K562 (cell line): ENCODE measurements around the gene MAPK8IP1. TPM values are rescaled to one million over a fixed set of nuclear protein-coding genes. Genes with fewer than 3 reads are reported as not detected.

ENCODE experiments used
- CC2D1A ChIP-seq: fragments of 450-650 bp; IDR thresholded peaks from 2 replicates; pipeline ENCODE4 v1.6.1; 2017; ENCODE audit warnings: mild to moderate bottlenecking
- ESRRA ChIP-seq: fragments of 450-650 bp; IDR thresholded peaks from 2 replicates; pipeline ENCODE4 v1.6.1; 2014; ENCODE audit warnings: low read depth, mild to moderate bottlenecking, moderate library complexity, borderline replicate concordance
- HDGF ChIP-seq: fragments of 450-650 bp; IDR thresholded peaks from 2 replicates; pipeline ENCODE4 v1.6.1; 2016
- ILK ChIP-seq: fragments of 450-650 bp; IDR thresholded peaks from 2 replicates; pipeline ENCODE4 v1.6.1; 2016; ENCODE audit warnings: missing genetic modification characterization, low read depth, mild to moderate bottlenecking, missing compliant biosample characterization, moderate library complexity, borderline replicate concordance
- NFYB ChIP-seq: IDR thresholded peaks from 2 replicates; pipeline ENCODE4 v1.6.1; 2011; ENCODE audit warnings: mild to moderate bottlenecking, moderate library complexity; ENCODE audit not compliant: insufficient read length; ENCODE audit errors: extremely low read depth
- SMARCA5 ChIP-seq: fragments of 450-650 bp; IDR thresholded peaks from 2 replicates; pipeline ENCODE4 v1.6.1; 2016
- XRCC5 ChIP-seq: fragments of 200-400 bp; formaldehyde crosslinking; IDR thresholded peaks from 2 replicates; pipeline ENCODE4 v1.6.1; 2017; ENCODE audit warnings: low read depth, mild to moderate bottlenecking, low read length
- ZNF146 ChIP-seq: IDR thresholded peaks from one replicate; pipeline ENCODE4 v1.6.1; 2018; ENCODE audit warnings: missing compliant biosample characterization; ENCODE audit not compliant: unreplicated experiment
- ZNF695 ChIP-seq: fragments of 450-650 bp; formaldehyde crosslinking; IDR thresholded peaks from 2 replicates; pipeline ENCODE4 v1.4.0; 2020; ENCODE audit warnings: mild to moderate bottlenecking, moderate library complexity
- polyA plus RNA-seq, 8 experiments: library from polyadenylated mRNA; depleted of rRNA in 4 of 8; stranded (reverse) in 5 of 8; unstranded in 3 of 8; fragments of >200 nt; fragmentation: Nextera tagmentation in 2 of 8; fragmentation: Illumina TruSeq in 1 of 8; extraction: Ambion mirVana in 2 of 8; extraction: Trizol in 1 of 8; gene quantifications; 2 replicates each; pipeline versions ENCODE4 v1.2.1 to v1.2.3, GENCODE V29; 2011 to 2014; ENCODE audit warnings: inconsistent platforms in 1 of 8, missing spikeins in 1 of 8
- total RNA-seq, 7 experiments: library from RNA; depleted of rRNA in 6 of 7; stranded (reverse); fragments of >200 nt in 6 of 7; fragmentation: Illumina TruSeq in 2 of 7; extraction: Trizol in 2 of 7; gene quantifications; 2 replicates each; pipeline versions ENCODE4 v1.2.1 to v1.2.3, GENCODE V29; 2011 to 2021; ENCODE audit warnings: low replicate concordance in 1 of 7
- TF ChIP-seq, protein P1 (sequence below), 2 experiments: fragments of 450-650 bp in 1 of 2; sonication (generic) in 1 of 2; formaldehyde crosslinking in 1 of 2; IDR thresholded peaks in 1 of 2; conservative IDR thresholded peaks in 1 of 2; 2 replicates each; pipeline versions ENCODE4 v1.6.1 to v1.8.1; 2016 to 2023; ENCODE audit warnings: mild to moderate bottlenecking in 2 of 2, moderate library complexity in 2 of 2, inconsistent platforms in 1 of 2, missing genetic modification reagents in 1 of 2
- TF ChIP-seq, protein P2 (sequence below): fragments of 450-650 bp; IDR thresholded peaks from 2 replicates; pipeline ENCODE4 v1.6.1; 2016; ENCODE audit warnings: low read depth
- TF ChIP-seq, protein P3 (sequence below): fragments of 250-450 bp; sonication (Bioruptor Pico); IDR thresholded peaks from 2 replicates; pipeline ENCODE4 v1.5.0; 2022; ENCODE audit warnings: mild to moderate bottlenecking
- TF ChIP-seq, protein P4 (sequence below), 3 experiments: IDR thresholded peaks in 2 of 3; conservative IDR thresholded peaks in 1 of 3; 2 replicates each; pipeline ENCODE4 v1.5.1; 2011 to 2012; ENCODE audit warnings: low read length in 3 of 3, mild to moderate bottlenecking in 3 of 3, control low read depth in 2 of 3, improper control_type of control experiment in 1 of 3, inconsistent platforms in 1 of 3, low read depth in 1 of 3, mixed read lengths in 1 of 3, moderate library complexity in 1 of 3; ENCODE audit not compliant: insufficient read depth in 2 of 3

Gene MAPK8IP1
- total and polyA plus RNA-seq, 9 of the 15 experiments (the other 6 are each of a cell fraction or from before 2014, with no cell fraction given) = 0.13 to 6.9 (median 2.5) TPM

DNA sequence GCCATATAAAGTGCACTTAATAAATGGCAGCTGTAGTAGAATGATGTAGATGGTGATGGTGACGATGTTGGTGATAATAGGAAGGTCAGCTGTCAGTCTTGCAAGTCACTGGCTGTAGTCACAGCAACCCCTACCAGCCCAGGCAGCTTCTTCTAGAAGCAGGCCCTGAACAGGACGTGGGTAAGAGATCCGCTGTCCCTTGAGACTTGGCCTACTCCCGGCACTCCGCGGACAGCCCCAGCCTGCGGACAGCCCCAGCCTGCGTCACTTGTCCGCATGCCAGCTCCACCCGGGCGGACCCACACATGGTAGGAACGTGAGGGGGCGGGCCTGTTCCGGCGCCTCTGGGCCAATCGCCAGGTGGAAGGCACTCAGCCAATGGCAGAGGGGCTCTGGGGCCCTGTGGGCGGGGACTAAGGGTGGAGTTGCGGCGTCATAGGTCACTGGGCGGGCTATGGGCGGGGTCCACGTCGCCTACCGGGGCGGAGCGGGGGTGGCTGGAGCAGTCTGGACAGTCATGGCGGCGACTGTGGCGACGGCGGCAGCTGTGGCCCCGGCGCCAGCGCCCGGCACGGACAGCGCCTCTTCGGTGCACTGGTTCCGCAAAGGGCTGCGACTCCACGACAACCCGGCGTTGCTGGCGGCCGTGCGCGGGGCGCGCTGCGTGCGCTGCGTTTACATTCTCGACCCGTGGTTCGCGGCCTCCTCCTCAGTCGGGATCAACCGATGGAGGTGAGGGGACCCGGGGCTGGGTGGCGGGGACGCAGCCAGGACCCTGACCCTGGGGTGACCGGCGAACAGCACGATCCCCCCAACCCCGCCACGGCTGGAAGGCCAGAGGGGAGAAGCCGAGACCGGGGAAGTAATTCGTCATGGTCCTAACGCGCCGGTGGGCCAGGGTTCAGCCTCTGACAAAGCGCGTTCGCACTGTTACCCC is 38.2 kb upstream of the MAPK8IP1 start, which contains the start of gene CRY2 (continued):
- no peak for TF ChIP-seq XRCC5
- no peak for TF ChIP-seq HDGF
- TF ChIP-seq ZNF146 = no peak
- TF ChIP-seq, protein P1, sequence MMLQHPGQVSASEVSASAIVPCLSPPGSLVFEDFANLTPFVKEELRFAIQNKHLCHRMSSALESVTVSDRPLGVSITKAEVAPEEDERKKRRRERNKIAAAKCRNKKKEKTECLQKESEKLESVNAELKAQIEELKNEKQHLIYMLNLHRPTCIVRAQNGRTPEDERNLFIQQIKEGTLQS (IDR thresholded peaks at IDR 0.05) = no peak; the same call in 1 of the 2 replicates
- TF ChIP-seq, protein P1 (CRISPR knock-in tag; conservative IDR thresholded peaks at IDR 0.05) = 0 out of 2 replicates have a peak, but pooled peaks have one; percentile 39
- TF ChIP-seq NFYB = peak; percentile 22
- no peak for TF ChIP-seq SMARCA5
- TF ChIP-seq, protein P2, sequence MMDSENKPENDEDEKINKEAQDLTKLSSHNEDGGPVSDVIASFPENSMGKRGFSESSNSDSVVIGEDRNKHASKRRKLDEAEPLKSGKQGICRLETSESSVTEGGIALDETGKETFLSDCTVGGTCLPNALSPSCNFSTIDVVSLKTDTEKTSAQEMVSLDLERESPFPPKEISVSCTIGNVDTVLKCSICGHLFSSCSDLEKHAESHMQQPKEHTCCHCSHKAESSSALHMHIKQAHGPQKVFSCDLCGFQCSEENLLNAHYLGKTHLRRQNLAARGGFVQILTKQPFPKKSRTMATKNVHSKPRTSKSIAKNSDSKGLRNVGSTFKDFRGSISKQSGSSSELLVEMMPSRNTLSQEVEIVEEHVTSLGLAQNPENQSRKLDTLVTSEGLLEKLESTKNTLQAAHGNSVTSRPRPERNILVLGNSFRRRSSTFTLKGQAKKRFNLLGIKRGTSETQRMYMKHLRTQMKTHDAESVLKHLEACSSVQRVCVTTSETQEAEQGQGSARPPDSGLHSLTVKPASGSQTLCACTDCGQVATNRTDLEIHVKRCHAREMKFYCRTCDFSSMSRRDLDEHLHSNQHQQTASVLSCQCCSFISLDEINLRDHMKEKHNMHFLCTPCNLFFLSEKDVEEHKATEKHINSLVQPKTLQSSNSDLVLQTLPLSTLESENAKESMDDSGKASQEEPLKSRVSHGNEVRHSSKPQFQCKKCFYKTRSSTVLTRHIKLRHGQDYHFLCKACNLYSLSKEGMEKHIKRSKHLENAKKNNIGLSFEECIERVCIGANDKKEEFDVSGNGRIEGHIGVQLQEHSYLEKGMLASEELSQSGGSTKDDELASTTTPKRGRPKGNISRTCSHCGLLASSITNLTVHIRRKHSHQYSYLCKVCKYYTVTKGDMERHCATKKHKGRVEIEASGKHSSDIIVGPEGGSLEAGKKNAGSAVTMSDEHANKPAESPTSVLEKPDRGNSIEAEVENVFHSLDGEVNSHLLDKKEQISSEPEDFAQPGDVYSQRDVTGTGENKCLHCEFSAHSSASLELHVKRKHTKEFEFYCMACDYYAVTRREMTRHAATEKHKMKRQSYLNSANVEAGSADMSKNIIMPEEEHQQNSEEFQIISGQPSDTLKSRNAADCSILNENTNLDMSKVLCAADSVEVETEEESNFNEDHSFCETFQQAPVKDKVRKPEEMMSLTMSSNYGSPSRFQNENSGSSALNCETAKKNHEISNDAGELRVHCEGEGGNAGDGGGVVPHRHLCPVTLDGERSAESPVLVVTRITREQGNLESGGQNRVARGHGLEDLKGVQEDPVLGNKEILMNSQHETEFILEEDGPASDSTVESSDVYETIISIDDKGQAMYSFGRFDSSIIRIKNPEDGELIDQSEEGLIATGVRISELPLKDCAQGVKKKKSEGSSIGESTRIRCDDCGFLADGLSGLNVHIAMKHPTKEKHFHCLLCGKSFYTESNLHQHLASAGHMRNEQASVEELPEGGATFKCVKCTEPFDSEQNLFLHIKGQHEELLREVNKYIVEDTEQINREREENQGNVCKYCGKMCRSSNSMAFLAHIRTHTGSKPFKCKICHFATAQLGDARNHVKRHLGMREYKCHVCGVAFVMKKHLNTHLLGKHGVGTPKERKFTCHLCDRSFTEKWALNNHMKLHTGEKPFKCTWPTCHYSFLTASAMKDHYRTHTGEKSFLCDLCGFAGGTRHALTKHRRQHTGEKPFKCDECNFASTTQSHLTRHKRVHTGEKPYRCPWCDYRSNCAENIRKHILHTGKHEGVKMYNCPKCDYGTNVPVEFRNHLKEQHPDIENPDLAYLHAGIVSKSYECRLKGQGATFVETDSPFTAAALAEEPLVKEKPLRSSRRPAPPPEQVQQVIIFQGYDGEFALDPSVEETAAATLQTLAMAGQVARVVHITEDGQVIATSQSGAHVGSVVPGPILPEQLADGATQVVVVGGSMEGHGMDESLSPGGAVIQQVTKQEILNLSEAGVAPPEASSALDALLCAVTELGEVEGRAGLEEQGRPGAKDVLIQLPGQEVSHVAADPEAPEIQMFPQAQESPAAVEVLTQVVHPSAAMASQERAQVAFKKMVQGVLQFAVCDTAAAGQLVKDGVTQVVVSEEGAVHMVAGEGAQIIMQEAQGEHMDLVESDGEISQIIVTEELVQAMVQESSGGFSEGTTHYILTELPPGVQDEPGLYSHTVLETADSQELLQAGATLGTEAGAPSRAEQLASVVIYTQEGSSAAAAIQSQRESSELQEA = no peak
- TF ChIP-seq, protein P3, sequence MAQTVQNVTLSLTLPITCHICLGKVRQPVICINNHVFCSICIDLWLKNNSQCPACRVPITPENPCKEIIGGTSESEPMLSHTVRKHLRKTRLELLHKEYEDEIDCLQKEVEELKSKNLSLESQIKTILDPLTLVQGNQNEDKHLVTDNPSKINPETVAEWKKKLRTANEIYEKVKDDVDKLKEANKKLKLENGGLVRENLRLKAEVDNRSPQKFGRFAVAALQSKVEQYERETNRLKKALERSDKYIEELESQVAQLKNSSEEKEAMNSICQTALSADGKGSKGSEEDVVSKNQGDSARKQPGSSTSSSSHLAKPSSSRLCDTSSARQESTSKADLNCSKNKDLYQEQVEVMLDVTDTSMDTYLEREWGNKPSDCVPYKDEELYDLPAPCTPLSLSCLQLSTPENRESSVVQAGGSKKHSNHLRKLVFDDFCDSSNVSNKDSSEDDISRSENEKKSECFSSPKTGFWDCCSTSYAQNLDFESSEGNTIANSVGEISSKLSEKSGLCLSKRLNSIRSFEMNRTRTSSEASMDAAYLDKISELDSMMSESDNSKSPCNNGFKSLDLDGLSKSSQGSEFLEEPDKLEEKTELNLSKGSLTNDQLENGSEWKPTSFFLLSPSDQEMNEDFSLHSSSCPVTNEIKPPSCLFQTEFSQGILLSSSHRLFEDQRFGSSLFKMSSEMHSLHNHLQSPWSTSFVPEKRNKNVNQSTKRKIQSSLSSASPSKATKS = no peak
- TF ChIP-seq, protein P4, sequence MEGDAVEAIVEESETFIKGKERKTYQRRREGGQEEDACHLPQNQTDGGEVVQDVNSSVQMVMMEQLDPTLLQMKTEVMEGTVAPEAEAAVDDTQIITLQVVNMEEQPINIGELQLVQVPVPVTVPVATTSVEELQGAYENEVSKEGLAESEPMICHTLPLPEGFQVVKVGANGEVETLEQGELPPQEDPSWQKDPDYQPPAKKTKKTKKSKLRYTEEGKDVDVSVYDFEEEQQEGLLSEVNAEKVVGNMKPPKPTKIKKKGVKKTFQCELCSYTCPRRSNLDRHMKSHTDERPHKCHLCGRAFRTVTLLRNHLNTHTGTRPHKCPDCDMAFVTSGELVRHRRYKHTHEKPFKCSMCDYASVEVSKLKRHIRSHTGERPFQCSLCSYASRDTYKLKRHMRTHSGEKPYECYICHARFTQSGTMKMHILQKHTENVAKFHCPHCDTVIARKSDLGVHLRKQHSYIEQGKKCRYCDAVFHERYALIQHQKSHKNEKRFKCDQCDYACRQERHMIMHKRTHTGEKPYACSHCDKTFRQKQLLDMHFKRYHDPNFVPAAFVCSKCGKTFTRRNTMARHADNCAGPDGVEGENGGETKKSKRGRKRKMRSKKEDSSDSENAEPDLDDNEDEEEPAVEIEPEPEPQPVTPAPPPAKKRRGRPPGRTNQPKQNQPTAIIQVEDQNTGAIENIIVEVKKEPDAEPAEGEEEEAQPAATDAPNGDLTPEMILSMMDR (IDR thresholded peaks at IDR 0.05 in 2 of 3, conservative IDR thresholded peaks at IDR 0.05 in 1 of 3; ENCODE audit: insufficient read depth in 2 of 3, low read depth in 1 of 3, low read length in 3 of 3) = 0 out of 6 replicates have a peak, but pooled peaks of 1 of the 3 experiments have one; percentile 4
- TF ChIP-seq ILK = no peak
- TF ChIP-seq ESRRA = no peak
- no peak for TF ChIP-seq ZNF695 (CRISPR knock-in tag)
- no peak for TF ChIP-seq CC2D1A
